ENCODE measurements around the gene GEN1.

Gene GEN1, protein sequence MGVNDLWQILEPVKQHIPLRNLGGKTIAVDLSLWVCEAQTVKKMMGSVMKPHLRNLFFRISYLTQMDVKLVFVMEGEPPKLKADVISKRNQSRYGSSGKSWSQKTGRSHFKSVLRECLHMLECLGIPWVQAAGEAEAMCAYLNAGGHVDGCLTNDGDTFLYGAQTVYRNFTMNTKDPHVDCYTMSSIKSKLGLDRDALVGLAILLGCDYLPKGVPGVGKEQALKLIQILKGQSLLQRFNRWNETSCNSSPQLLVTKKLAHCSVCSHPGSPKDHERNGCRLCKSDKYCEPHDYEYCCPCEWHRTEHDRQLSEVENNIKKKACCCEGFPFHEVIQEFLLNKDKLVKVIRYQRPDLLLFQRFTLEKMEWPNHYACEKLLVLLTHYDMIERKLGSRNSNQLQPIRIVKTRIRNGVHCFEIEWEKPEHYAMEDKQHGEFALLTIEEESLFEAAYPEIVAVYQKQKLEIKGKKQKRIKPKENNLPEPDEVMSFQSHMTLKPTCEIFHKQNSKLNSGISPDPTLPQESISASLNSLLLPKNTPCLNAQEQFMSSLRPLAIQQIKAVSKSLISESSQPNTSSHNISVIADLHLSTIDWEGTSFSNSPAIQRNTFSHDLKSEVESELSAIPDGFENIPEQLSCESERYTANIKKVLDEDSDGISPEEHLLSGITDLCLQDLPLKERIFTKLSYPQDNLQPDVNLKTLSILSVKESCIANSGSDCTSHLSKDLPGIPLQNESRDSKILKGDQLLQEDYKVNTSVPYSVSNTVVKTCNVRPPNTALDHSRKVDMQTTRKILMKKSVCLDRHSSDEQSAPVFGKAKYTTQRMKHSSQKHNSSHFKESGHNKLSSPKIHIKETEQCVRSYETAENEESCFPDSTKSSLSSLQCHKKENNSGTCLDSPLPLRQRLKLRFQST

DNA sequence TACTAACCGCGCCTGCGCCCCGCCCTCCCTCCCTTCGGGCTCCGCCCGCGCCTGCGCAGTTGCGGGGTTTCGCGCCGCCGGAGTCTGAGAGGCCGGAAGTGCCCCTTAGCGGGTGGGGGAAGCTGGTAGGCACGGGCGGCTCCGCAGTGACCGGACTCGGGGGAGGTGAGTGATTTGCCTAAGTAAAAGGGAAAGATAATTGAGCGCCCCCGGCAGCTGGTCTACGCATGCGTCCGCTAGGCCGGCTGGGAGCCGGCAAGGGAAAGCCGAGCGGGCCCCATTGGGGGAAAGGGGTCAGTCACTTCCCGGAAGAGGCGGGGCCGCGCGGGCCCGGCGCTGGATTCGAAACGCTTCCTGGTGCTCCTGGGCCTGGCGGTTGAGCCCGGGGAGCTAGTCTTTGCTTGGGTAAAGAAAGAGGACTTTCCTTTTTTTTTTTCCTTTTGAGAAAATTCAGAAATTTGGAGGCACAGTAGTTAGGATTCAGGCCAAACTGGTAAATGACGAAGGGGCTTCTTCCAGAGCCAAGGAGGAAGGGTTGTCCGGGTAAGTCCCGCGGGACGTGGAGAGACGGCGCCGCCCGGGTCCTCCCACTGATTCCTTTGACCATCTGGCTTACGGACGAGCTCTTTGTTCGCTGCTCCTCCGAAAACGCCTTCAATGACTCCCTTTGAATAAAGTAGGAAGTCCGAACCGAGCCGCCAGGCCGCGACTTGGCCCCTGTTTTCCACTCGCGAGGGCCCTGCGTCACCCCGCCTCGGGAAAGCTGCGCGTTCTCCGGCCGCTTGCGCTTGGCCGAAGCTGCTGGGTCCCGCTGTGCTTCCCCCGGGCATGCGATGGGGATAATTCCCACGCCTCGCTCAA, at the start of gene GEN1, which contains the start of gene SMC6:
Gene GEN1, plus strand, starts transcription at position 336 of the 861 bp plus-strand sequence. CDS start 5,806 bp downstream, outside the sequence.
Gene SMC6, minus strand, starts transcription at position 8 of the 861 bp plus-strand sequence. CDS start 7,864 bp downstream, outside the sequence.
- peak; percentile 32 for DNase-seq (ENCODE audit: low read depth)

- DNase-seq (ENCODE audit: low read depth): no peak
Observed at GRCh38 chr2:17706845-17707244, 47.1 kb upstream of the GEN1 start.

- no peak for DNase-seq (ENCODE audit: low read depth)
Observed at GRCh38 chr2:17708501-17708900, 45.4 kb upstream of the GEN1 start.

DNA sequence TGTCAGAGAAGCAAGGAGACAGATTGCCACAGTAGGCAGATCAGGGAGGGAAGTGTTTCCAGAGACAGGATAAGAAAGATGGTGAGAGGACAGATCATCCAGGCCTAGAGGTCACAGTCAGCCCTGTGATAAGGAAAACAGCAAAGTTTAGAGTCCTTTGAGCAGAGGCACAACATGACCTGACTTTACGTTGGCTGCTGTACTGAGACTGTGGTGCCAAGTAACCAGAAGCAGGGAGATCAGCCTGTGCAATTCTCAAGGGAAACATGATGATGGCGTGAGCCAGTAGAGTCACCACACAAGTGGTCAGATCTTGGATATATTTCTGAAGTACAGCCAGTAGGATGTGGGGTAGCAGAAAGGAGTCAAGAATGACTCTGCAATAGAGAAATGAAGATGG, 44.0 kb upstream of the GEN1 start:
- no peak for DNase-seq (ENCODE audit: low read depth)

GRCh38 chr2:17710547-17711248, 43.2 kb upstream of the GEN1 start:
- no peak for DNase-seq (ENCODE audit: low read depth)

GRCh38 chr2:17713291-17713690, 40.6 kb upstream of the GEN1 start:
- no peak for DNase-seq (ENCODE audit: low read depth)

GRCh38 chr2:17717666-17718065, 36.3 kb upstream of the GEN1 start:
- DNase-seq (ENCODE audit: low read depth): no peak

- no peak for DNase-seq (ENCODE audit: low read depth)
Observed at GRCh38 chr2:17718689-17719088, 35.2 kb upstream of the GEN1 start.

DNA sequence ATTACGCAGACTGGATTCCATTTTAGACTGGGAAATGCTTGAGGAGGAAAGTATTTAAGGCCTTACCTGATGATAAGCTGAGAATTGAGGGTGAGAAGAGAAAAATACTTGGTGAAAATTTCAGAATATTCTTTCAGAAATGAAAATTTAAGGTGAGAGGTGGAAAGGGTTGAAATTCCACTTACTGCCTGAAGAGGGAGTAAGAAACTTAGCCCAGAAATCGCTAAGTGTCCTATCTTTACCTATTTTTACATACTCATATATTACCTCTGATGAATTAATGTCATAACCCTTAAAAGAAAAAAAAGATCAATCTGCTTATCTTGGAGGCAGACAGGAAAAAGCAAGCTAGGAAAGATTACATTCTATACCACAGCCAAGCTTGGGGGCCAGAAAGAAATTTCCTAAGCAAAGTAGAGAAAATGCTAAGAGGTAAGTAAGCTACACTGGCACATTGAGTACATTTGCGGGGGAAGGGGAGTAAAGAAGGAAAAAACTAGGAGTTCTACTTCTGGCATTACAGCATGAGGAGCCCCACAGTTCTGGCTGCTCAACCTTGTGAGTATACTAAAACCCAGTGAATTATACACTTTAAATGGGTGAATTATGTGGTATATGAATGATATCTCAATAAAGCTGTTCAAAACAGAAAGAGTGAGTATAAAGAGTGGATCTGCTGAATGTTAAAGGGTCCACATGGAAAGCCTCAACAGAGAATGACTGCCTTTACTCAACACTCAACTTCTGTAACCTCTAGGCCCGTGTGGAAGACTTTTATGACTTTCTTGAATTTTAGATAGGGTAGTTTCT, 34.2 kb upstream of the GEN1 start:
- no peak for DNase-seq (ENCODE audit: low read depth)

- DNase-seq (ENCODE audit: low read depth): no peak
Observed at GRCh38 chr2:17728210-17728609, 25.7 kb upstream of the GEN1 start.

GRCh38 chr2:17729880-17730279, 24.1 kb upstream of the GEN1 start:
- no peak for DNase-seq (ENCODE audit: low read depth)

- DNase-seq (ENCODE audit: low read depth): no peak
Observed at GRCh38 chr2:17733599-17733998, 20.3 kb upstream of the GEN1 start.

- DNase-seq (ENCODE audit: low read depth): no peak
Observed at GRCh38 chr2:17735864-17736263, 18.1 kb upstream of the GEN1 start.

DNA sequence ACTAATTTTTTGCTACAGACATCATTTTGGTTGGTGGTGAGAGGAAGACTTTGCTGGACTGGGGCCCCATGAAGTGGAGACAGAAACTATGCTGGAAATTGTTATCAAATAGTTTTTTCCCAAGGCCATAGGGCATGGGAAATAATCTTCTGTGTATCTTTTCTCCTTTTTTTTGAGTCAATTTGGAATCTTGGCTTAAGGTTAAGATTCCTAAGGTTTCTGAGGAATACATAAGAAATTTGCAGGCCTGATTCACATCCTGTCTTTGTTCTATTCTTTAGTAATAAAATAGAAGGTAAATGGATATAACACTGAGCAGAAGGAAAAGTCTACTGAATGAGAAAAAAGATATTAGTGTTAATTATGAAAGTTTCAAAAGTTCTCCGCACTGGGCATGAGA, 16.9 kb upstream of the GEN1 start:
- no peak for DNase-seq (ENCODE audit: low read depth)

DNA sequence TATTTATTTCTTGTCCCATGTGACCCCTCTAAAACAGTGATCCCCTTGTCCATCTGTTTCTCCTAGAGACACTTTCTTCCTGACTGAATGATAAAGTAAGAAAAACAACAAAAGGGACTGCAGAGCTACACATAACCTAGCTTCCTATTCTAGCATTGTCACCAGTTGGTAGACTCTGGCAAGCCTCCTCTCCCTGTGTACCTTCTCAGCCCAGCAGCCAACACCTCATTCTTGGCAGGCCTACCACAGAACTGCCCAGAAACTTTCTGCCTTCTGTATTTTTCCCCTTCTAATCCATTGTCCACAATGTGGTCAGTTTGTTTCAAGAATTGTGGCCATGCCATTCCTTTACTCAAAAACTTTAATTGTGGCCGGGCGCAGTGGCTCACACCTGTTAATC, 13.7 kb upstream of the GEN1 start:
- no peak for DNase-seq (ENCODE audit: low read depth)

- DNase-seq (ENCODE audit: low read depth): no peak
Observed at GRCh38 chr2:17747684-17748452, 6.1 kb upstream of the GEN1 start.

DNA sequence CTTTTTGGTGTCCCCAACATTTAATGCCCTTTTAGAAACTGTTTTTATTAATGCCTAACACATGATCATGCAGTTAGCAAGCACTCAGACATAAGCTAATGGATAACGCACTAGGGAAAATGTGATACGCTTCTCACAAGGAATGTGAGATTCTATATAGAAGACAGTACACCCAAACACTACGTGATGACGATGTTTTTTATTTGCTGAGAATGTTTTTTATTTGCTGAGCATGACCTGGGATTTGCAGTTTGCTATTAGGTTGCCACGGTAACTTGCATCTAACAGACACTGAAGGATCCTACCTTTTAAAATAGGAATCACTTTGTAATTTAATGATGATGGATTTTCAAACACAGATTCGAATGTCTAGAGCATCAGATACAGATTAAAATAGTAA, 5.2 kb upstream of the GEN1 start:
- DNase-seq (ENCODE audit: low read depth): no peak

DNA sequence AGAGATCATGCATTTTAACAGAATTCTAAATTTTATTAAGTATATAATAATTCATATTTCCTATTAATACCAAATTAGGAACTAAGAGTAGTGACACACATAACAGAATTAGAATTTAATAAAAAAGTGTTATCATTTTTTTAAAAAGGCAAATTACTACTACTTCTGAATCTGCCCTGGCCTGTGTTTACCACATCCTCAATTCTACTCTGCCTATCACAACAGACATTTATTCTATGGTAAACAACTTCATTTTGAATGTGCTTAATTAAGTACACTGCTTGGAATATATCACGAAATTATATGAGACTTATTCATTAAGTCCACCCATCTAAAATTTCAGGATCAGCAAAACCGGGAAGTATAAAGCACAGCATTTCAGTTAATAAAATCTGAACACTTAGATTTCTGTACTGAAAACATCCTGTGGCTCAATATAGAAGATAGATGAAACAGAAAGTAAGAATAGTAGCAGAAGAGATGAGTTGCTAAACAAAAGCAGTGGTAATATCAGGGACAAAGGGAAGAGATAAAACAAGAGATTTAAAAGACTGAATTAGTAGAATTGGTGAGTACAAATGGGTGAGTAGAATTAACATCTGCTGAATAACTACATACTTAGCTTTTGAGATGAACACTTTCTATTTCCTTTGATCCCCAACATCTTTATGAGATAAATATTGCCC, 4.0 kb upstream of the GEN1 start:
- no peak for DNase-seq (ENCODE audit: low read depth)

DNA sequence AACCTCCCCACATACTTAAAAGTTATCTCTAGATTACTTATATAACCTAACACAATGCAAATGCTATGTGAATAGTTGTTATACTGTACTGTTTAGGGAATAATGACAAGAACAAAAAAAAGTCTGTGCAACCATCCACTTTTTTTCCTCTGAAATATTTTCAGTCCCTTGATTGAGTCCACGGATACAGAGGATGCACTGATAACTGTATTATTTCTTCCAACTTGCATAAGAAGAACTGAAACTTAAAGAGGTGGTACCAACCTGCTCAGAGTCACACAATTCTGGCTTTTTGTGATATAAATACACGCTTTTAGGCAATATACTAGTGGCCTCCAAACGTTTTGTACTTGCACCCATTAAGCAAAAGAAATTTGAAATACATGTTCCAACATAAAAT, 1.7 kb upstream of the GEN1 start:
- no peak for DNase-seq (ENCODE audit: low read depth)

Measured in non-pigmented ciliary epithelial cell (primary cell).